K562 (cell line): Measurements from ENCODE around the gene ABCC9. TPM values are rescaled to one million over a fixed set of nuclear protein-coding genes. Genes with fewer than 3 reads are reported as not detected.

Experiments used
- ATAC-seq: fragments of 200-7000 bp; cut with Tn5 transposase; 3 replicates; pipeline ENCODE4 v1.9.1; 2020; ENCODE audit warnings: moderate library complexity
- BruUV-seq: library from RNA; stranded (reverse); fragments of 400-500 nt; replicated peaks from 2 replicates; lab custom pipeline; 2021; lab: Mats Ljungman, UMichigan
- CTCF ChIA-PET: fragments of 300-600 bp; formaldehyde crosslinking; extraction: SDS; loops from one replicate; lab custom pipeline; 2021; ENCODE audit warnings: low intra/inter-chr PET ratio; lab: Yijun Ruan, JAX
- POLR2A ChIA-PET: fragments of 300-600, 350-650 bp; sonication (Branson Sonifier 250); formaldehyde crosslinking; extraction: SDS; loops from one replicate; lab custom pipeline; 2021; ENCODE audit warnings: antibody characterized with exemption, inconsistent platforms; lab: Yijun Ruan, JAX
- DNase-seq, 4 experiments: peaks; one replicate each; pipeline versions ENCODE4 v3.0.0 to v3.0.0-alpha.2; 2011 to 2018; ENCODE audit warnings: low spot score in 3 of 4, mixed read lengths in 3 of 4; ENCODE audit errors: extremely low read depth in 1 of 4
- FAIRE-seq: peaks from 2 replicates; lab custom pipeline; 2011; peaks lifted over from hg19 to GRCh38; lab: Jason Lieb, UNC
- H2AFZ ChIP-seq: 2 replicates; pipeline ENCODE4 v1.6.0; 2011; ENCODE audit warnings: low read depth, low read length, control low read depth, inconsistent platforms
- H3K27ac ChIP-seq: fragments of 200-600 bp; 3 replicates; pipeline ENCODE4 v1.8.0; 2011; ENCODE audit warnings: low read depth, mild to moderate bottlenecking, control low read depth, inconsistent platforms, low read length, moderate library complexity, mixed read lengths; ENCODE audit errors: extremely low read depth
- H3K27me3 ChIP-seq, 2 experiments: fragments of 300-600 bp in 1 of 2; 2 replicates in 1 of 2; 3 replicates in 1 of 2; pipeline versions ENCODE4 v1.6.0 to v1.8.0; 2011; ENCODE audit warnings: inconsistent platforms in 2 of 2, low read length in 2 of 2, mild to moderate bottlenecking in 1 of 2, mixed read lengths in 1 of 2, moderate library complexity in 1 of 2; ENCODE audit not compliant: control insufficient read depth in 2 of 2, insufficient read depth in 2 of 2
- H3K36me3 ChIP-seq: fragments of 300-600 bp; 3 replicates; pipeline ENCODE4 v1.8.0; 2011; ENCODE audit warnings: mild to moderate bottlenecking, low read length, inconsistent platforms; ENCODE audit not compliant: control insufficient read depth, insufficient read depth
- H3K4me1 ChIP-seq, 2 experiments: fragments of 200-600 bp in 1 of 2; replicated peaks in 1 of 2; 2 replicates in 1 of 2; 3 replicates in 1 of 2; pipeline versions ENCODE4 v1.5.1 to v1.8.0; 2011; ENCODE audit warnings: inconsistent platforms in 2 of 2, low read length in 2 of 2, mild to moderate bottlenecking in 1 of 2, mixed read lengths in 1 of 2, moderate library complexity in 1 of 2; ENCODE audit not compliant: control insufficient read depth in 2 of 2, insufficient read depth in 2 of 2
- H3K4me2 ChIP-seq: 2 replicates; pipeline ENCODE4 v1.6.1; 2011; ENCODE audit warnings: low read length, control low read depth, inconsistent platforms, mixed read lengths; ENCODE audit not compliant: insufficient read depth
- H3K4me3 ChIP-seq: fragments of 200-600 bp; sonication (generic), shearing (Covaris generic); 2 replicates; pipeline ENCODE4 v1.5.1; 2016; ENCODE audit warnings: control low read depth, inconsistent platforms
- H3K79me2 ChIP-seq: fragments of 200-600 bp; 3 replicates; pipeline ENCODE4 v1.8.0; 2011; ENCODE audit warnings: low read length, inconsistent platforms; ENCODE audit not compliant: control insufficient read depth, insufficient read depth
- H3K9ac ChIP-seq, 2 experiments: 2 replicates each; pipeline versions ENCODE4 v1.6.0 to v1.6.1; 2011; ENCODE audit warnings: low read depth in 2 of 2, low read length in 2 of 2, control low read depth in 1 of 2, inconsistent platforms in 1 of 2, mild to moderate bottlenecking in 1 of 2, mixed read lengths in 1 of 2; ENCODE audit not compliant: insufficient read depth in 1 of 2
- H3K9me1 ChIP-seq: one replicate; pipeline ENCODE4 v1.6.0; 2011; ENCODE audit warnings: inconsistent platforms, mild to moderate bottlenecking, low read length, moderate library complexity; ENCODE audit not compliant: control insufficient read depth, insufficient read depth
- H3K9me3 ChIP-seq: replicated peaks from 2 replicates; pipeline ENCODE4 v1.5.1; 2011; ENCODE audit warnings: low read depth, low read length, inconsistent platforms; ENCODE audit not compliant: control insufficient read depth, insufficient read depth
- H4K20me1 ChIP-seq: replicated peaks from 2 replicates; pipeline ENCODE4 v1.6.1; 2011; ENCODE audit warnings: low read length, inconsistent platforms, mixed read lengths; ENCODE audit not compliant: control insufficient read depth, insufficient read depth
- CBX1 ChIP-seq: sonication (generic); IDR thresholded peaks from 2 replicates; pipeline ENCODE4 v1.6.1; 2016; ENCODE audit warnings: antibody characterized with exemption, low read depth, mild to moderate bottlenecking
- HDAC3 ChIP-seq: fragments of 450-650 bp; IDR thresholded peaks from 2 replicates; pipeline ENCODE4 v1.6.1; 2018; ENCODE audit warnings: borderline replicate concordance, mild to moderate bottlenecking, moderate library complexity; ENCODE audit not compliant: partially characterized antibody
- WGBS: fragments of 100-300 bp; shearing (Covaris generic); methylation state at CpG from one replicate; pipeline ENCODE4 v1.1.6; 2016; ENCODE audit warnings: low coverage, mixed read lengths; ENCODE audit not compliant: insufficient coverage; ENCODE audit errors: missing lambda C conversion rate; 5-methylcytosine and 5-hydroxymethylcytosine counted together
- in situ Hi-C: fragments of 300-500 bp; cut with MboI; formaldehyde crosslinking; loops from 4 replicates; pipeline ENCODE4 v1.15.0; 2018; ENCODE audit warnings: inconsistent platforms, mixed read lengths
- intact Hi-C: fragments of 100-400 bp; cut with micrococcal nuclease; formaldehyde crosslinking; loops from 2 replicates; pipeline ENCODE4 v1.14.2; 2022
- polyA plus RNA-seq, 8 experiments: library from polyadenylated mRNA; depleted of rRNA in 4 of 8; stranded (reverse) in 5 of 8; unstranded in 3 of 8; fragments of >200 nt; fragmentation: Nextera tagmentation in 2 of 8; fragmentation: Illumina TruSeq in 1 of 8; extraction: Ambion mirVana in 2 of 8; extraction: Trizol in 1 of 8; gene quantifications; 2 replicates each; pipeline versions ENCODE4 v1.2.1 to v1.2.3, GENCODE V29; 2011 to 2014; ENCODE audit warnings: inconsistent platforms in 1 of 8, missing spikeins in 1 of 8
- total RNA-seq, 7 experiments: library from RNA; depleted of rRNA in 6 of 7; stranded (reverse); fragments of >200 nt in 6 of 7; fragmentation: Illumina TruSeq in 2 of 7; extraction: Trizol in 2 of 7; gene quantifications; 2 replicates each; pipeline versions ENCODE4 v1.2.1 to v1.2.3, GENCODE V29; 2011 to 2021; ENCODE audit warnings: low replicate concordance in 1 of 7
- TF ChIP-seq, protein P1 (sequence below): sonication (generic); formaldehyde crosslinking; IDR thresholded peaks from 2 replicates; pipeline ENCODE4 v1.8.0; 2022; ENCODE audit warnings: mild to moderate bottlenecking, missing genetic modification reagents

The ABCC9 gene
- total and polyA plus RNA-seq, 9 of the 15 experiments (the other 6 are each of a cell fraction or from before 2014, with no cell fraction given), result 0.05 to 0.40 (median 0.18) TPM

DNA sequence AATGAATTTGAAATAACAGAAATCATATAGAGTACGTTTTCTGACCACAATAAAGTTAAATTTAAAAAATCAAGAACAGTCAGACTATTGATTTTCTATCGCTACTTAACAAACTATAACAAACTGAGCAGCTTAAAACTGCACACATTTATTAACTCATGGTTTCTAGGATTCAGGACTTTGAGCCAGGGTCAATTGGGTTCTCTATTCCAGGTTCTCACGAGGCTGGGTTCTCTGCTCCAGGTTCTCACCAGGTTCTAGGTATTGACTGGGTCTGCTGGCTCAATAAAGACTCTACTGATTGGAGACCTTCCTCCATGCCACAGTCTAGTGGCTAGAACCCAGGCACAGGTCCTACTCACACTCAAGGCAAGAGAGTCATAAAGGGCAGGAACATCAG, 22.8 kb downstream of the ABCC9 start:
- 14% methylated on average over 3 of the region's 3 CpGs for WGBS

More for the DNA sequence above, 22.8 kb downstream of the ABCC9 start:
- DNase-seq, result no peak
- Histone ChIP-seq H3K4me2 (no peak overlapping the region), H3K9me3 (no peaks in the 10 kb centered on the region)
- in situ Hi-C loops (no loop called here), intact Hi-C loops (no loop called here)
- POLR2A ChIA-PET, result no interaction called here
- no peak for TF ChIP-seq HDAC3
- TF ChIP-seq, protein P1, sequence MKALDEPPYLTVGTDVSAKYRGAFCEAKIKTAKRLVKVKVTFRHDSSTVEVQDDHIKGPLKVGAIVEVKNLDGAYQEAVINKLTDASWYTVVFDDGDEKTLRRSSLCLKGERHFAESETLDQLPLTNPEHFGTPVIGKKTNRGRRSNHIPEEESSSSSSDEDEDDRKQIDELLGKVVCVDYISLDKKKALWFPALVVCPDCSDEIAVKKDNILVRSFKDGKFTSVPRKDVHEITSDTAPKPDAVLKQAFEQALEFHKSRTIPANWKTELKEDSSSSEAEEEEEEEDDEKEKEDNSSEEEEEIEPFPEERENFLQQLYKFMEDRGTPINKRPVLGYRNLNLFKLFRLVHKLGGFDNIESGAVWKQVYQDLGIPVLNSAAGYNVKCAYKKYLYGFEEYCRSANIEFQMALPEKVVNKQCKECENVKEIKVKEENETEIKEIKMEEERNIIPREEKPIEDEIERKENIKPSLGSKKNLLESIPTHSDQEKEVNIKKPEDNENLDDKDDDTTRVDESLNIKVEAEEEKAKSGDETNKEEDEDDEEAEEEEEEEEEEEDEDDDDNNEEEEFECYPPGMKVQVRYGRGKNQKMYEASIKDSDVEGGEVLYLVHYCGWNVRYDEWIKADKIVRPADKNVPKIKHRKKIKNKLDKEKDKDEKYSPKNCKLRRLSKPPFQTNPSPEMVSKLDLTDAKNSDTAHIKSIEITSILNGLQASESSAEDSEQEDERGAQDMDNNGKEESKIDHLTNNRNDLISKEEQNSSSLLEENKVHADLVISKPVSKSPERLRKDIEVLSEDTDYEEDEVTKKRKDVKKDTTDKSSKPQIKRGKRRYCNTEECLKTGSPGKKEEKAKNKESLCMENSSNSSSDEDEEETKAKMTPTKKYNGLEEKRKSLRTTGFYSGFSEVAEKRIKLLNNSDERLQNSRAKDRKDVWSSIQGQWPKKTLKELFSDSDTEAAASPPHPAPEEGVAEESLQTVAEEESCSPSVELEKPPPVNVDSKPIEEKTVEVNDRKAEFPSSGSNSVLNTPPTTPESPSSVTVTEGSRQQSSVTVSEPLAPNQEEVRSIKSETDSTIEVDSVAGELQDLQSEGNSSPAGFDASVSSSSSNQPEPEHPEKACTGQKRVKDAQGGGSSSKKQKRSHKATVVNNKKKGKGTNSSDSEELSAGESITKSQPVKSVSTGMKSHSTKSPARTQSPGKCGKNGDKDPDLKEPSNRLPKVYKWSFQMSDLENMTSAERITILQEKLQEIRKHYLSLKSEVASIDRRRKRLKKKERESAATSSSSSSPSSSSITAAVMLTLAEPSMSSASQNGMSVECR (CRISPR knock-in tag), result no peak
- no peak for TF ChIP-seq CBX1
- TF ChIP-seq, all 486 proteins: peak for 0
- no TSS peak for BruUV-seq
- ATAC-seq, result no peak
- no peaks in the 10 kb centered on the region for H3K4me1 ChIP-seq
- H3K36me3 ChIP-seq, result no peaks in the 10 kb centered on the region
- no peak for FAIRE-seq
- no peaks in the 10 kb centered on the region for H3K79me2 ChIP-seq
- H3K27ac ChIP-seq, result no peak overlapping the region
- H3K27me3 ChIP-seq, result no peaks in the 10 kb centered on the region
- no peak overlapping the region for H3K9ac ChIP-seq
- H4K20me1 ChIP-seq, result no peaks in the 10 kb centered on the region
- no peaks in the 10 kb centered on the region for H3K9me1 ChIP-seq
- CTCF ChIA-PET, result no interaction called here
- H2AFZ ChIP-seq, result no peak overlapping the region
- H3K4me3 ChIP-seq, result no peak overlapping the region
